HG03469 (cell line): ENCODE results near the gene SCP2.

Experiments
- ATAC-seq: cut with Tn5 transposase; IDR thresholded peaks from one replicate; pipeline ENCODE4 v1.9.1; 2021; ENCODE audit warnings: mild to moderate bottlenecking, moderate library complexity, moderate number of reproducible peaks; ENCODE audit not compliant: unreplicated experiment

The SCP2 gene

DNA sequence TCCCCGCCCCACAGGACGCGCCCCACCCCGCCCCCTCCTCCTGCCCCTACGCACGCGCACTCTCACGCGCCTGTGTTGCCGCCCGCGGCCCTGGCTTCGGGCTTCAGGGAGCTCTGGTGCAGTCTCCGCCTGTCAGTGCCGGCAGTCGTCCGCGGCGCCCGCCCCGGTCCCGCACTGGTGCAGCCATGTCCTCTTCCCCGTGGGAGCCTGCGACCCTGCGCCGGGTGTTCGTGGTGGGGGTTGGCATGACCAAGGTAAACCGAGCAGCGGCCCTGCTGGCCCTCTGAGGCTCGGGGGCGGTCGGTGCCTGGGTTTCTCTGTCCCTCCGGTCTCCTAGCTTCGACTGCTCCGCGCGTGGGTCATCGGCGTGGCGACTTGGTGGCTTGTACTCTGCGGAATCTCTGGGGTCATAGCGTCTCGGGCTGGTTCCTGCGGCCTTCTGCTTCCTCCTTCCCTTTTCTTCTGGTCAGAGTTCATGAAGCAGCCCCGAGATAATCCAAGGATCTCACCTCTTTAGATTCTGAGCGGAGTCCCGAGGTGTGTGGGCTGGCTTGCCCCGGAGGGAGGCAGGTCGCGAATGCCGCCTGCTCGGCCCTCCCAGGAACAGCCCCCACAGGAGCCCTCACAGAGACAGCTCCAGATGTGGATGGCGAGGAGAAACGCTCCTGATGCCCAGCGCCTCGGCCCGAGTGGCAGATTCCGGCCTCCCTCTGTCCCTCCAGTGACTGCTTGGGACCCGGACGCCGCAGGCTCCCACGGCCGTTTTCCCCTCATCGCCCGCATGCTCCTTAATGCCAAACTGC, at the start of gene SCP2:
TSS of gene SCP2 (plus strand) at position 65 of the 803 bp plus-strand sequence. CDS start at position 186, 121 bp downstream.
- no peak for ATAC-seq

DNA sequence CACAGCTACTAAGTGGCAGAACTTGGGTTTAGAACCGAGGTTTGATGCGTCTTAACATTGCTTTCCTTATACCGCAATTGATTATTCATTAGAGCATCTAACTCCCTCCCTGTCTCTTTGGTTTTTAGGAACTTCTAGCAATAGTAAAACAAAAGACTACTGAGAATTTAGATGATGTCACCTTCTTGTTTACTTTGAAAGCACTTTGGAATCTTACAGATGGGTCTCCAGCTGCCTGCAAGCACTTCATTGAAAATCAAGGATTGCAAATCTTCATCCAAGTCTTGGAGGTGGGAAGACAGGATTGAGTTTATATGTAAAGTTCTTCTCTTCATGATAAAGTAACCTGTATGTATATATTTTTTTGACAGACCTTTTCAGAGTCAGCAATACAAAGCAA, 49.5 kb upstream of the SCP2 start:
- no peak for ATAC-seq

DNA sequence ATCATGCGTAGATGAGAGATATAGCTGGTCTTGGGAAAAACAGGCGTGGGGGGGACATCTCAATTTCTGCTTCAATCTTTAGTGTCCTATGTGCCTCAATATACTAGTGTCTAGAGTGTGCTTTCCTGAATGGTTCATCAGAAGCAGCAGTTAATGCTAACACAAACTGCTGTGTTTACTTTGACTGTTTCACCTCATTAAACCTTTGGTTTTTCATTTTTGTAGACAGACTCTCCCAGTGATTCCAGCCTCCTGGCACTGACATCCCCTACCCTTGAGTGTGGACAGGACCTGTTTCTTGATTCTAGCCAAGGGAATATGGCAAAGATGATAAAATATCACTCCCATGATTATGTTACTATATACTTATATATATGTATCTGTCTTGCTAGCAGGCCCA, 46.9 kb upstream of the SCP2 start:
- no peak for ATAC-seq

DNA sequence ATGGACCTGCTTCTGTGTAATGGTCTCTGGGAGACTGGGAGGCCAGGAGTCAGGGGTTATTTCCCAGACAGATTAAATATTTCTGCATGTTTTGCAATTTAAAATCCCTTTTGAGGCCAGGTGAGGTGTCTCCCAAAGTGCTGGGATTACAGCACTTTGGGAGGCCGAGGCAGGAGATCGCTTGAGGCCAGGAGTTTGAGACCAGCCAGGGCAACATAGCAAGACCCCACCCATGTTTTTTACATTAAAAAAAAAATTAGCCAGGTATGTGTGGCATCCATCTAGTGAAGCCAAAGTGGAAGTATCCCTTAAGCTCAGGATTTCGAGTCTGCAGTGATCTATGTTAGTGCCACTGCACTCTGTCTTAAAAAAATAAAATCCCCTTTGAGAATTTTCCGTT, 39.6 kb upstream of the SCP2 start:
- ATAC-seq = no peak

- ATAC-seq = no peak
These were observed 34.5 kb upstream of the SCP2 start for GRCh38 chr1:52892424-52893215.

GRCh38 chr1:52899445-52899894, 27.6 kb upstream of the SCP2 start:
- ATAC-seq = no peak

DNA sequence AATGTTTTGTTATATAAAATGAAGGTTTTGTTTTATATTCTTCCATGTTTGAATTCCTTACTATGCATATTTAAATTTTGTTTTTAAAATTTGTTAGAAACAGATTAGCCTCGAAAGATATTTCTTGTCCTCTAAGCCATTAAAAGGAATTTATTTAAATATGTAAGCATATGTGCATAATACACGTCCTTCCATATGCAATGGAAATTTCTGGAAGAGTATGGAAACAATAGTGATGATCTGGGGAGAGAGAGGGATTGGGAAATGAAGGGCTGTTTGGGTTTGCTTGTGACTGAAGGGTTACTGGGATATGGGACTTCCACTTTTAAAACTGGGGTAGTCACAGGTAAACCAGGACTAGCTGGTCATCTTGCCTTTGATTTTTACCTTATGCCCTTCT, 26.7 kb upstream of the SCP2 start:
- ATAC-seq = no peak

DNA sequence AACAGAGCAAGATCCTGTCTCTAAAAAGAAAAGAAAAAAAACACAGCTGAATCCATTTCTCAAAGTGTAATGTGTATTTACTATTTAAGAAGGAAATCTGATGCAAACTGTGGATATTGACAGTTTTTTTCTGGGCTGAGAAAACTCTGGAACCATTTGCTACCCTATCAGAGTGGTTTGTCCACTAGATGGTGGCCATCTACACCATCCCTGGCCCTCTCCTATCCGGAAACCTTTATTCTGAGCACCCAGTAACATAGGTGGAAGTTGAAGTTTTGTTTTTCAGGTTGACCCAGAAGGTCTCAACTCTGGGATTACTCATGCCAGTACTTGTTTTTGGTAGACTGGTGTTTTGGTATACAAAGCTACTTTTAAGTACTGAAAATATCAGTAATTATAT, 25.7 kb upstream of the SCP2 start:
- no peak for ATAC-seq

GRCh38 chr1:52904208-52904926, 22.7 kb upstream of the SCP2 start:
- no peak for ATAC-seq

DNA sequence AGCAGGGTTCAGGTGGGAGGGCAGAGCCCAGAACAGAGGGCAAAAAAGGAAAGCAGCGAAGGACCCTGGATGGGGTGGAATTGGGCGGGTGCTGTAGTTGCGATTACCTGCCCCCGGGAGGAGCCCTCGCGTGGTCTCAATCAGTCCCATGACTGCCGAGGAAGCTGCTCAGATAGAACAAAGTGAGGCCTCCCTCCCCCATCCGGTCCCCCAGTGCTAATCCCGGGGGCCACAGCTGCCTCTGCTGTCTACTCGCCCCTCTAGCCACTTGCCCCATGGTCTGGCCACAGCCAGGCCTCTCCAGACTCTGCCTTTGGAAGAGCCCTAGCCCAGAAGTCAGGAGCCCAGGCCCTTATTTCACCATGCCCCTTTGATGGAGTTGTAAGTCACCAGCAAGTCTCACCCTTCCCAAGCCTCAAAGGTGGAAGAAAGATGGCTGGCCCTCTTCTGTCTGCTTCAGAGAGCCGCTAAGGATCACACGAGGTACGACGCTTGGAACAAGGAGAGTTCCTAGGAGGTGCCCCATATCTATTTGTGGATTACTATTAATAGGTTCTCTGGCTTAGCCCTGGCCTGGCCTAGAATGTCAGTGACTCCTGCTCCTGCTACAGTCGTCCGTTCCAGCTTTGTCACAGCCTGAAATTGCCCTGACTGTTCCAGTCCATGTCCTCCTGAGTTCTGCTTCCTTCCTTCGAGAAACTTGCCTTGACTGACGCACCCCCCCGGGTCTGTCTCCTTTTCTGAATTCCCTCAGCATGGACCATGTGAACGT, 22.0 kb upstream of the SCP2 start:
- ATAC-seq = no peak

GRCh38 chr1:52906135-52906603, 20.9 kb upstream of the SCP2 start:
- ATAC-seq = no peak

DNA sequence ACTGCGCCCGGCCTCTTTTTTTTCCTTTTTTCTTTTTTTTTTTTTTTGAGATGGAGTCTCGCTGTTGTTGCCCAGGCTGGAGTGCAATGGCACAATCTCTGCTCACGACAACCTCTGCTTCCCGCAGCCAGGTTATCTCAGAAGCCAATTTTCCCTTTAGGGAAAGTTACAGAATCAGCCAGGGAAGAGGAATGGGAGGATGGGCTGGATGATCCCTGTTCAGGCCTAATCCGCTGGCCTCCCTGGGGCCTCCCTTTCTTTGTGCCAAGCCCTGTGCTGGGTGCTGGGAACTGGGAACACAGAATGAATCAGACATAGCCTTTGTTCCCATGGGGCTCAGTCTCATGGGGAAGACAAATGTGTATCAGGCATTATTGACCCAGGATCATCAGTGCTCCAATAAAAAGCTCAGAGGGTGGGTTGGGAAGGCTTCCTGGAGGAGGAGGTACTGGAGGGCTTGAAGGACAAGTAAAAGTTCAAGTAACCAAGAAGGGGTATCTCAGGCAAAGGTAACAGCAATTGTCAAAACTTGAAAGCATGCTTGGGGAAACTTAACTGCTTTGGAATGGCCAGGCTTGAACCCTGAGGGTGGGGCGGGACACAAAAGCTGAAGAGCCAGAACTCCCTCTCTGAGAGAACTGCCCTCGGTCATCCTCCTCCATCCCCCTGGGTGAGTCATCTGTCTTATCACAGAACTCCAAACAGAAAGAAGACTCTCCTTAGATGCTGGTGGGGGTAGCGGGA, 19.8 kb upstream of the SCP2 start:
- no peak for ATAC-seq

DNA sequence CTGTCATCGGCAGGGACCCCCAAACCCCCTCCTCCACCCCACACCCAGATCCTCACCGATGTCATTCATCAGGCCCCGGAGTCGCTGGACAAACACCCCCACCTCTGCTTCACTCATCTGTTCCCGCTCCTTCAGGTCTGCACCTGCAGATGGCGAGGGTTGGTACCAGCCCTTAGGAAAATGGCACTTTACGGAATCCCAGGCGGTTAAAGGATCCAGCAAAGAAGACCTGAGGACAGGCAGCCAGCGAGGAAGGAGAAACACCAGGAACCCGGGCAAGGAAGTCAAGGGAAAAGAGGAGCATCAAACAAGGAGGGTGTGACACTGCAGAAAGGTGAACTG, 19.3 kb upstream of the SCP2 start:
- ATAC-seq = no peak

DNA sequence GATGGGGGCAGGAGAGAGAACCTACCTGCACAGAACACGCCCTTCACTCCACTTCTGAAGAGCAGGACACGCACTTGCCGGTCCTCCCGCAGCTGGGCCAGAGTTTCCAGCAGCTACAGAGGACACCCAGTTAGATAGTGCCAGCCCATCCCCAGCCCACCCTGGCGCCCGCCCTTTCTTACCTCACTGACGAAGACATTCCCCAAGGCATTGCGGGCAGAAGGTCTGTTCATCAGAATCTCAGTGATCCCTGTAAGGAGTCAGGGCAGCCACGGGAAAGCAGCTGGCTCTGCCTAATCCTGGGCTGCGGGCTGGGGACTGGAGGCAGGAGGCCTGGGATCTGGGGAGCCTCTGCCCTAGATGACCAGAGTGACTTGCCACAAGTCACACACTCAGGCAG, 15.5 kb upstream of the SCP2 start:
- no peak for ATAC-seq

- no peak for ATAC-seq
These were observed 14.1 kb upstream of the SCP2 start for GRCh38 chr1:52913014-52913413.

GRCh38 chr1:52913537-52913936, 13.5 kb upstream of the SCP2 start:
- ATAC-seq = no peak

DNA sequence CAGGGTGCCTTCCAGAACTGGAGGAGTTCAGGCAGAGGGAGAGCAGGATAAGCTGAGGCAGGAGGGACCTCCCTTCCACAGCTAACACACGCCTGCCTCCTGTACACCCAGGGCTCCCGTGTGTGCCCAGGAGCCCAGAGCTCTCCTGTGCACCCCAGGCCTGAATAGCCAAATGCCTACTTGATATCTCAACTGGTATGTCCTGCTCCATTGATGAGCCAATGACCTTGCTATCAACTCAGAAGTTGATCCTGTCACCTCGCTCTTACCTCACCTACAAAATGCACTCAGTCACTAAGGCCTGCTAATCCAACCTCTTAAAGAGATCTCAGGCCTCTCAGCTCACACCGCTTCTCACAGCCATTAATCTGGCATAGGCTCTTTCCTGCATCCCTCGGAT, 12.6 kb upstream of the SCP2 start:
- no peak for ATAC-seq

DNA sequence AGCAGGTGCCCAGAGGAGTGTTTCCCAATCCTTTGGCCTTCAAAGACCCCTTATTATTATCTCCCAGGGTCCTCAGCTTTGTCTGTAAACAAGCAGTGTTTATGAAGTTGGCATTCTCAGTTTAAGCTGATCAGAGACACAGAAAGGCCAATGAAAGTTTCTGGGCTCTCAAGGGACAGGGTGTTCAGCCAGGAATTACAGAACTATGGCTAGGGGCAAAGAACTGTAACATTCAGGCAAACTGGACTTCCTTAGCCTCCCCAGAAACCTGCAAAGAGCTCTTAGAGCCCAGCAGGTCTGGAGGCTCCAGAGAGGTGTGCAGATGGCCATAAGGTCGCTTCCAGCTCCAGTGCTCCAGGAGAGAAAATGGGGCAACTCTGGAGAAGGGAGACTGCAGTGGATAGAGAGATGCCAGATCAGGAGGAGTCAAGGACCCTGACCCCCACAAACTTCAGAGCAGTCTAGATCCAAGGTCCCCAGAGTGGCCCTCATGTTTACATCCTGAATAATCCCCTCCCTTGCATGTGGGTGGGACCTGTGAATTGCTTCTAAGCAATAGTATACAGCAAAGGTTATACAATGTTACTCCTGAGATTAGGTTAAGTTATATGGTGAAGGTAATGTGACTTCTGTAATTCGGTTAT, 11.7 kb upstream of the SCP2 start:
- ATAC-seq = no peak

- no peak for ATAC-seq
These were observed 11.2 kb upstream of the SCP2 start for GRCh38 chr1:52915855-52916220.
